ENCODE data around the gene PTPN18.

The PTPN18 gene

GRCh38 chr2:130339885-130340745 is 15.7 kb upstream of the PTPN18 start:
- no peaks in the 10 kb centered on the region for H3K9me3 ChIP-seq (ENCODE audit: control insufficient read depth, low read length)
- no peaks in the 10 kb centered on the region for H3K27me3 ChIP-seq (ENCODE audit: control insufficient read depth, insufficient read depth, low read length)
- no peak overlapping the region for H3K27ac ChIP-seq
- H2AFZ ChIP-seq, result no peak overlapping the region
- H3K4me1 ChIP-seq, result peaks cover 11% of the 10 kb centered on the region
- no peak overlapping the region for H3K4me2 ChIP-seq (ENCODE audit: low read length)
- no peak overlapping the region for H3K4me3 ChIP-seq (ENCODE audit: low read depth, low read length)
- TF ChIP-seq, protein P1, sequence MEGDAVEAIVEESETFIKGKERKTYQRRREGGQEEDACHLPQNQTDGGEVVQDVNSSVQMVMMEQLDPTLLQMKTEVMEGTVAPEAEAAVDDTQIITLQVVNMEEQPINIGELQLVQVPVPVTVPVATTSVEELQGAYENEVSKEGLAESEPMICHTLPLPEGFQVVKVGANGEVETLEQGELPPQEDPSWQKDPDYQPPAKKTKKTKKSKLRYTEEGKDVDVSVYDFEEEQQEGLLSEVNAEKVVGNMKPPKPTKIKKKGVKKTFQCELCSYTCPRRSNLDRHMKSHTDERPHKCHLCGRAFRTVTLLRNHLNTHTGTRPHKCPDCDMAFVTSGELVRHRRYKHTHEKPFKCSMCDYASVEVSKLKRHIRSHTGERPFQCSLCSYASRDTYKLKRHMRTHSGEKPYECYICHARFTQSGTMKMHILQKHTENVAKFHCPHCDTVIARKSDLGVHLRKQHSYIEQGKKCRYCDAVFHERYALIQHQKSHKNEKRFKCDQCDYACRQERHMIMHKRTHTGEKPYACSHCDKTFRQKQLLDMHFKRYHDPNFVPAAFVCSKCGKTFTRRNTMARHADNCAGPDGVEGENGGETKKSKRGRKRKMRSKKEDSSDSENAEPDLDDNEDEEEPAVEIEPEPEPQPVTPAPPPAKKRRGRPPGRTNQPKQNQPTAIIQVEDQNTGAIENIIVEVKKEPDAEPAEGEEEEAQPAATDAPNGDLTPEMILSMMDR (IDR thresholded peaks at IDR 0.05), result no peak
- no peaks in the 10 kb centered on the region for H3K36me3 ChIP-seq (ENCODE audit: control insufficient read depth, insufficient read depth, low read length)
- no peak overlapping the region for H3K9ac ChIP-seq
- H3K79me2 ChIP-seq, result peaks cover 8% of the 10 kb centered on the region

GRCh38 chr2:130341562-130342019 is 14.3 kb upstream of the PTPN18 start:
- H3K36me3 ChIP-seq (ENCODE audit: control insufficient read depth, insufficient read depth, low read length), result no peaks in the 10 kb centered on the region
- H3K9ac ChIP-seq, result no peak overlapping the region
- no peaks in the 10 kb centered on the region for H3K9me3 ChIP-seq (ENCODE audit: control insufficient read depth, low read length)
- H3K79me2 ChIP-seq, result peaks cover 8% of the 10 kb centered on the region
- H2AFZ ChIP-seq, result peak overlapping the region; percentile 96
- H3K4me1 ChIP-seq, result peaks cover 11% of the 10 kb centered on the region
- H3K4me2 ChIP-seq (ENCODE audit: low read length), result peak overlapping the region; percentile 81
- TF ChIP-seq, protein P1 (IDR thresholded peaks at IDR 0.05), result no peak
- peak overlapping the region; percentile 88 for H3K4me3 ChIP-seq (ENCODE audit: low read depth, low read length)
- H3K27ac ChIP-seq, result peak overlapping the region; percentile 87
- no peaks in the 10 kb centered on the region for H3K27me3 ChIP-seq (ENCODE audit: control insufficient read depth, insufficient read depth, low read length)

DNA sequence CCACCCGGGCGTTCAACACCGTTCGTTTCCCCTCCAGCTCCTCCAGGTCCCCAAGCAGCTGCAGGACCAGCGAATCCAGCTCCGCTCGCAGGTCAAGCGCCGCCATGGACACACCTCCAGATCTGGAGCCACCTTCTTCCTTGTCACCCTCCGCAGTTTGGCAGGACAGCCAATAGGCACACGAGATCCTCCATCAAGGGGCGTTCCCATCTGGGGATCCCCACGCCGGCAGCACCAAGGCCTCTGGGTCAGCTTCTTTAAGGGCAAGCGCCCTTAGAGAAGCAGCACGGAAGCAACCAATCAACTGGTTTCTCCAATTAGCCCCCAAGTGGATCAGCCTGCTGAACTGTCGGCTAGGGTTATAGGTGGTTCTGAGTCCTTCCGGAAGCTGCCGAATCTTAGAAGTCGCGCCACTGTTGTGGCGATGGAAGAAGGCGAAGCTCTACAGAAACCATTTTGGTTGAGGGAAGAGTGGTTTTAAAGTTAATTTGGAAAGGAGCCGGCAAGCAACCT is 13.8 kb upstream of the PTPN18 start:
- no peaks in the 10 kb centered on the region for H3K36me3 ChIP-seq (ENCODE audit: control insufficient read depth, insufficient read depth, low read length)

GRCh38 chr2:130342533-130343275 is 13.2 kb upstream of the PTPN18 start, which contains the start of gene IMP4:
IMP4 (plus strand) TSS chr2:130342897; CDS start chr2:130342933, 36 bp downstream.
- H3K4me1 ChIP-seq, result peaks cover 11% of the 10 kb centered on the region
- H3K9ac ChIP-seq, result peak within 1 kb of the TSS; percentile 63
- TF ChIP-seq, protein P1 (IDR thresholded peaks at IDR 0.05), result peak; percentile 51
- peak within 1 kb of the TSS; percentile 81 for H3K4me2 ChIP-seq (ENCODE audit: low read length)
- H3K27ac ChIP-seq, result peak within 1 kb of the TSS; percentile 87
- peak within 1 kb of the TSS; percentile 88 for H3K4me3 ChIP-seq (ENCODE audit: low read depth, low read length)
- peaks cover 8% of the 10 kb centered on the region for H3K79me2 ChIP-seq
- no peaks in the 10 kb centered on the region for H3K36me3 ChIP-seq (ENCODE audit: control insufficient read depth, insufficient read depth, low read length)
- no peaks in the 10 kb centered on the region for H3K9me3 ChIP-seq (ENCODE audit: control insufficient read depth, low read length)
- H2AFZ ChIP-seq, result peak within 1 kb of the TSS; percentile 96
- no peaks in the 10 kb centered on the region for H3K27me3 ChIP-seq (ENCODE audit: control insufficient read depth, insufficient read depth, low read length)

More for the DNA sequence above, 13.8 kb upstream of the PTPN18 start:
- Histone ChIP-seq H3K9me3 (ENCODE audit: control insufficient read depth, low read length) (no peaks in the 10 kb centered on the region), H3K4me2 (ENCODE audit: low read length) (peak overlapping the region; percentile 81), H2AFZ (peak overlapping the region; percentile 96), H3K9ac (no peak overlapping the region), H3K4me3 (ENCODE audit: low read depth, low read length) (peak overlapping the region; percentile 88), H3K79me2 (peaks cover 8% of the 10 kb centered on the region), H3K27ac (peak overlapping the region; percentile 87), H3K4me1 (peaks cover 11% of the 10 kb centered on the region), H3K27me3 (ENCODE audit: control insufficient read depth, insufficient read depth, low read length) (no peaks in the 10 kb centered on the region)
- TF ChIP-seq, protein P1 (IDR thresholded peaks at IDR 0.05), result no peak
